OCI-LY7 (cell line): Measurements from ENCODE around the gene MRPL23. TPM values are rescaled to one million over a fixed set of nuclear protein-coding genes. Genes with fewer than 3 reads are reported as not detected.

Experiments
- BruUV-seq: library from RNA; stranded (reverse); fragments of 400-500 nt; replicated peaks from 2 replicates; lab custom pipeline; 2021; lab: Mats Ljungman, UMichigan
- CTCF ChIA-PET: fragments of 300-600 bp; sonication (Branson Sonifier 250); formaldehyde crosslinking; loops from one replicate; lab custom pipeline; 2022; ENCODE audit warnings: antibody characterized with exemption; ENCODE audit not compliant: unreplicated experiment; lab: Charles Lee
- POLR2A ChIA-PET: fragments of 300-600 bp; sonication (Branson Sonifier 250); formaldehyde crosslinking; loops from one replicate; lab custom pipeline; 2022; ENCODE audit warnings: antibody characterized with exemption; lab: Charles Lee
- DNase-seq: peaks from one replicate; pipeline ENCODE4 v3.0.0-alpha.2; 2015; ENCODE audit warnings: low spot score
- H2AFZ ChIP-seq: fragments of 200-600 bp; sonication (generic), shearing (Covaris generic); 2 replicates; pipeline ENCODE4 v1.6.1; 2014; ENCODE audit warnings: mild to moderate bottlenecking, antibody characterized with exemption, low read length, moderate library complexity
- H3K27ac ChIP-seq: fragments of 200-600 bp; sonication (generic); 2 replicates; pipeline ENCODE4 v1.5.1; 2014; ENCODE audit warnings: mixed run types, low read depth, mild to moderate bottlenecking, moderate library complexity, low read length, inconsistent platforms; ENCODE audit not compliant: poor library complexity, severe bottlenecking
- H3K36me3 ChIP-seq: fragments of 200-600 bp; sonication (generic); 2 replicates; pipeline ENCODE4 v1.6.1; 2014; ENCODE audit warnings: mild to moderate bottlenecking, antibody characterized with exemption, low read length, moderate library complexity, mixed read lengths; ENCODE audit not compliant: insufficient read depth
- H3K4me1 ChIP-seq: fragments of 200-600 bp; sonication (generic); 2 replicates; pipeline ENCODE4 v1.5.1; 2014; ENCODE audit warnings: mild to moderate bottlenecking, low read length; ENCODE audit not compliant: insufficient read depth, poor library complexity, severe bottlenecking
- H3K4me2 ChIP-seq: fragments of 200-600 bp; sonication (generic); 2 replicates; pipeline ENCODE4 v1.6.1; 2014; ENCODE audit warnings: mild to moderate bottlenecking, low read length
- H3K4me3 ChIP-seq: fragments of 200-600 bp; sonication (generic); 2 replicates; pipeline ENCODE4 v1.5.1; 2014; ENCODE audit warnings: mild to moderate bottlenecking, low read depth, low read length; ENCODE audit not compliant: poor library complexity, severe bottlenecking
- H3K79me2 ChIP-seq: fragments of 200-600 bp; sonication (generic); 2 replicates; pipeline ENCODE4 v1.6.1; 2016; ENCODE audit warnings: low read depth, mild to moderate bottlenecking, low read length, moderate library complexity, mixed read lengths; ENCODE audit not compliant: insufficient read depth
- H3K9me2 ChIP-seq: fragments of 200-600 bp; sonication (generic); 2 replicates; pipeline ENCODE4 v1.6.1; 2016; ENCODE audit warnings: mild to moderate bottlenecking, low read length, mixed read lengths; ENCODE audit not compliant: insufficient read depth
- H3K9me3 ChIP-seq: fragments of 200-600 bp; sonication (generic); 2 replicates; pipeline ENCODE4 v1.6.1; 2014; ENCODE audit warnings: mild to moderate bottlenecking, mixed run types, low read length, mixed read lengths
- H4K20me1 ChIP-seq: fragments of 200-600 bp; sonication (generic); 2 replicates; pipeline ENCODE4 v1.6.1; 2014; ENCODE audit warnings: mild to moderate bottlenecking, antibody characterized with exemption, low read length, moderate library complexity, mixed read lengths; ENCODE audit not compliant: insufficient read depth
- EZH2phosphoT487 ChIP-seq: fragments of 200-600 bp; sonication (generic); IDR thresholded peaks from 2 replicates; pipeline ENCODE4 v1.6.1; 2018; ENCODE audit warnings: low read depth, borderline replicate concordance, mild to moderate bottlenecking, mixed run types, antibody characterized with exemption, low read length, moderate library complexity, mixed read lengths
- intact Hi-C: fragments of 100-400 bp; cut with micrococcal nuclease; formaldehyde crosslinking; loops from one replicate; pipeline ENCODE4 v1.10.0; 2022; ENCODE audit not compliant: unreplicated experiment
- total RNA-seq, 2 experiments: library from RNA; depleted of rRNA in 1 of 2; stranded (reverse); fragments of >200 nt in 1 of 2; shearing (Covaris generic) in 1 of 2; gene quantifications; 2 replicates each; pipeline ENCODE4 v1.2.3, GENCODE V29; 2014 to 2022
- TF ChIP-seq, protein P1 (sequence below): fragments of 200-600 bp; sonication (generic); conservative IDR thresholded peaks from 2 replicates; pipeline ENCODE4 v1.5.1; 2014; ENCODE audit warnings: mild to moderate bottlenecking, antibody characterized with exemption, low read length, moderate library complexity, mixed read lengths

Gene MRPL23
- total RNA-seq, 2 experiments from 2014 or later, result 131 to 149 TPM

DNA sequence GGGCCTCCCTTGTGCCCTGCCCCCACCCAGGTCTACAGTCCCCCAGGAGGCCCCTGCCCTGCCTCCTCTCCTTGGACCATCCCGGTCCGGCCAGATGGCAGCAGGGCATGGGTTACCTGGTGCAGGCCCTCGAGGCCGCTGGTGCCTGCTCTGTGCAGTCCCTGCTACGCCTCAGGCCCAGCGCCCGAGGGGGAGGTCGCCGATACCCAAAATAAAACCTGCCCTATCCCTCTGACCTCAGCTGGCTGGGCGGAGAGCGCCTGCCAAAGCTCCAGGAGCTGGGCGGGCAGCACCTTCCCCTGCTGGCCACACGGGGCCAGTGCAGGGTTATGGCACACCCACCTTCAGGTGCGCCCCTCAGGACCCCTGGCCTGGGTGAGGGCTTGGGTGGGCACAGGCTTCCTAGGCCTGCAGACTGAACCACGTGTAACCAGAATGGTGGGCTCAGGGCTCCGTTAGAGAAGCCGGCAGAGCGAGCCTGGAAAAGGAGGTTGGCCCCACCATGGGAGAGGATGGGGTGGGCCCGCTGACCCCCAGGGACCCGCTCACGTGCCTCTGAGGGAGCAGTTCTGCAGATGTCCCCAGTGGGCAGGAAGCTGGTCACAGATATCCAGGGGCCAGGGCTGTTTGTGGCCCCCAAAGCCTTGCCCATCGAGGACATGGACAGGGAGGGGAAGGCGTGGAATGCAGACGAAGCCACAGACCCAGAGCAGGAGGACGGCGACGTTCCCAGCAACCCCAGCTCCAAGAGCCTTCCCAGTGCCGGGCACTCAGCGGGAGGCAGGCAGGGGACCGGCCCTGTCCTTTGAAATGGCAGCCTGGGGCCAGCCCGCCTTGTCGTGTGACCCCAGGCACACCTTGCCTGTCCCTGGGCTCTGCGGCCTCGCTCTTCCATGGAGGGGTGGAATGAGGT is 29.4 kb upstream of the MRPL23 start:
- Histone ChIP-seq H3K4me1 (no peaks in the 10 kb centered on the region), H3K36me3 (no peaks in the 10 kb centered on the region), H3K9me2 (no peaks in the 10 kb centered on the region), H3K9me3 (no peaks in the 10 kb centered on the region), H3K27ac (no peak overlapping the region), H3K4me3 (no peak overlapping the region), H3K79me2 (no peaks in the 10 kb centered on the region), H3K4me2 (no peak overlapping the region), H2AFZ (no peak overlapping the region), H4K20me1 (no peaks in the 10 kb centered on the region)
- ChIA-PET POLR2A (no interaction called here), CTCF (no interaction called here)
- intact Hi-C loops, result loop anchor here (1.0 to 5.0 kb wide), 2 partner anchors 35 to 80 kb away; no protein-coding TSS in a partner anchor
- no peak for TF ChIP-seq EZH2phosphoT487
- TF ChIP-seq, protein P1, sequence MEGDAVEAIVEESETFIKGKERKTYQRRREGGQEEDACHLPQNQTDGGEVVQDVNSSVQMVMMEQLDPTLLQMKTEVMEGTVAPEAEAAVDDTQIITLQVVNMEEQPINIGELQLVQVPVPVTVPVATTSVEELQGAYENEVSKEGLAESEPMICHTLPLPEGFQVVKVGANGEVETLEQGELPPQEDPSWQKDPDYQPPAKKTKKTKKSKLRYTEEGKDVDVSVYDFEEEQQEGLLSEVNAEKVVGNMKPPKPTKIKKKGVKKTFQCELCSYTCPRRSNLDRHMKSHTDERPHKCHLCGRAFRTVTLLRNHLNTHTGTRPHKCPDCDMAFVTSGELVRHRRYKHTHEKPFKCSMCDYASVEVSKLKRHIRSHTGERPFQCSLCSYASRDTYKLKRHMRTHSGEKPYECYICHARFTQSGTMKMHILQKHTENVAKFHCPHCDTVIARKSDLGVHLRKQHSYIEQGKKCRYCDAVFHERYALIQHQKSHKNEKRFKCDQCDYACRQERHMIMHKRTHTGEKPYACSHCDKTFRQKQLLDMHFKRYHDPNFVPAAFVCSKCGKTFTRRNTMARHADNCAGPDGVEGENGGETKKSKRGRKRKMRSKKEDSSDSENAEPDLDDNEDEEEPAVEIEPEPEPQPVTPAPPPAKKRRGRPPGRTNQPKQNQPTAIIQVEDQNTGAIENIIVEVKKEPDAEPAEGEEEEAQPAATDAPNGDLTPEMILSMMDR, result no peak; the same call in 1 of the 2 replicates
- no peak for DNase-seq
- no TSS peak for BruUV-seq

DNA sequence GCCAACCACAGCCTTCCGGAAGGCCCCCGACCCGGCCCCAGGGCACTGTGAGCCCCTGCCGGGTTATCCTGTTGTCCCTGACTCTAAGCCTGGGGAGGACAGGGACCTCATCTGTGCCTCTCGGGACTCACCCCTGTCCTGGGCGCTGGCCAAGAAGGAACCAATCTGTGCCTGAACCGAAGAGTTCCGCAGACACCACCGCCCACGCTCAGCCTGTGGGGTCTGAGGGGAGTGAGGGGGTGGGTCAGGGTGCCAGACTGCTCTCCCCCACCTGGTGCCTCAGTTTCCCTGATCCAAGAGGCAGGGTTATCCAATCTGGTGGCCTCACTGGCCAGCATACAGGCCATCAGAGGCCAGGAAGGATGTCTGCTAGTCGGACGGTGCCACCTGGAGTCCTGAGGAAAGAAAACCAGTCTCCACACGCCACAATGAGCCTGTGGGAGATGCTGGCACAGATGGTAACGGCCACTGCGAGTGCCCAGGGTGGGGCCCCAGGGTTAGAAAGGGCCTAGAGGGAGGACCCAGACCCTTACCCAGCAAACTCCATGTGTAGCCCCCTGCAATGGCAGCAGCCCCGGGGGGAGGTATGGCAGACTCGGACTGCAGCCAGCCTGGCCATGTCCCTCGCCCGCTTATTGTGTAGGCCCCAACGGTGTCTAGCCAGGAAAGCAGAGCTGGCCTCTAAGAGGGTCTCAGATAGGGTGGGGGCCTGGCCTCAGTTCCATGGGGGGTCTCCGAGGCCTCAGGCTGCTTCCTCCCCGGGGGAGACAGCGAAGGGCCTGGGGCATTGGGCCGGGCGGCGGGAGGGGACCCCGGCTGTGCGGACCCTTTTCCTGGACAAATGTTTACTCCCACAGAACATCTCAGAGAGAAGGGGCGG is 28.5 kb upstream of the MRPL23 start:
- no TSS peak for BruUV-seq
- no peaks in the 10 kb centered on the region for H3K9me3 ChIP-seq

More for the DNA sequence above, 28.5 kb upstream of the MRPL23 start:
- Histone ChIP-seq H3K4me3 (no peak overlapping the region), H3K36me3 (no peaks in the 10 kb centered on the region), H3K79me2 (no peaks in the 10 kb centered on the region), H3K4me2 (no peak overlapping the region), H4K20me1 (no peaks in the 10 kb centered on the region), H3K9me2 (no peaks in the 10 kb centered on the region), H2AFZ (no peak overlapping the region), H3K4me1 (no peaks in the 10 kb centered on the region), H3K27ac (no peak overlapping the region)
- ChIA-PET CTCF (no interaction called here), POLR2A (no interaction called here)
- TF ChIP-seq, protein P1, result no peak
- TF ChIP-seq EZH2phosphoT487, result no peak
- intact Hi-C loops, result loop anchor here (1.0 to 5.0 kb wide), 2 partner anchors 36 to 81 kb away; no protein-coding TSS in a partner anchor
- DNase-seq, result no peak
